Hepatocyte (in vitro differentiated cells): Measurements from ENCODE around the gene ODC1.

Experiments
- CTCF ChIP-seq: fragments of 200-600 bp; sonication (generic); IDR thresholded peaks from 2 replicates; pipeline ENCODE4 v1.5.1; 2016; ENCODE audit warnings: antibody characterized with exemption, mild to moderate bottlenecking; ENCODE audit not compliant: poor library complexity
- EZH2 ChIP-seq: fragments of 200-600 bp; sonication (generic); IDR thresholded peaks from 2 replicates; pipeline ENCODE4 v1.6.1; 2016; ENCODE audit warnings: antibody characterized with exemption, mild to moderate bottlenecking, borderline replicate concordance

DNA sequence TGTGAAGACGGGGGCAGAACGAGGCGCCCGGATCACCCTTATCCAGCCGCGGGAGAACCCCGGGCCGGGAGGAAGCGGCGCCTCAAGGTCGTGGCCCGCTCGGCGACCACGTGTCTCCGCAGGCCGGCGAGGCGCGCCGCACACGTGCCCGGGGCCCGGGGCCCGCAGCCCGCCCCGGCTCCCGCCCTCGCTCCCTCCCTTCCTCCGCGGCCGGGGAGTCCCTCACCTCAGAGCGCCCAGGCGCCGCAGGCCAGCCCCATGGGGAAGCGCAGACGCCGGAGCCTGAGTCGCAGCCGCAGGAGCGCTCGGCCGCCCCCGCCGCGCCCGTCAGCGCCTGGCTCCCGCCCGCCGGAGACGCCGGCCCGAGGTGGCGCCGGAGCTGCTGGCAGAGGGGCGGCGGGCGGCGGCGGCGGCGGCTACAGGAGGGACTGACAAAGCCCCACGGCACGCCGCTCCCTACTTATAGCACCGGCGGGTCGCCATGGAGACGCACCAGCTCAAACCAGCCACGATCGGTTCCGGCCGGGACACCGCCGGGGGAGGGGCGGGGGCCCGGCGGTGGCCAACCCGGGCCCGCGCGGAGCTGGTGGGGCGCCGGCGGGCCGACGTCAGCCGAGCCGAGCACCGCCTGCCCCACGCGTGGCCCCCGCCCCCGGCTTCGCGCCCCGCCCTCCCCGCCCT, at the start of gene ODC1:
- no peak for TF ChIP-seq CTCF
- no peak for TF ChIP-seq EZH2
